Measurements from ENCODE around the gene ARHGAP8.

- TF ChIP-seq FOS (IDR thresholded peaks at IDR 0.05; ENCODE audit: borderline replicate concordance, insufficient read depth, low read length) (no peak), CTCF (IDR thresholded peaks at IDR 0.05; ENCODE audit: extremely low read depth in 1 of 2, insufficient read depth in 1 of 2, low read depth in 1 of 2, low read length in 2 of 2) (no peak), POLR2A (IDR thresholded peaks at IDR 0.05; ENCODE audit: low read depth, low read length) (no peak), POLR2AphosphoS5 (IDR thresholded peaks at IDR 0.05; ENCODE audit: insufficient read depth, low read depth, low read length) (no peak), EZH2 (IDR thresholded peaks at IDR 0.05; ENCODE audit: borderline replicate concordance, low read depth, low read length, severe bottlenecking) (no peak), MAX (IDR thresholded peaks at IDR 0.05; ENCODE audit: insufficient read depth, insufficient read length) (no peak), JUN (IDR thresholded peaks at IDR 0.05; ENCODE audit: borderline replicate concordance, insufficient read depth, insufficient read length, low read depth) (no peak)
Observed at GRCh38 chr22:44882226-44882905, 130.0 kb downstream of the ARHGAP8 start.
